IMR-90 (cell line): Measurements from ENCODE around the gene CHD2. TPM values are rescaled to one million over a fixed set of nuclear protein-coding genes. Genes with fewer than 3 reads are reported as not detected.

Experiments
- ATAC-seq: fragments of 200-7000 bp; cut with Tn5 transposase; 2 replicates; pipeline ENCODE4 v1.9.1; 2020; ENCODE audit warnings: low read depth, mild to moderate bottlenecking, moderate library complexity
- BruUV-seq: library from RNA; stranded (reverse); fragments of 400-500 nt; replicated peaks from 2 replicates; lab custom pipeline; 2021; lab: Mats Ljungman, UMichigan
- CTCF ChIA-PET: fragments of 300-600 bp; formaldehyde crosslinking; extraction: SDS; loops from one replicate; lab custom pipeline; 2021; ENCODE audit warnings: antibody characterized with exemption; lab: Yijun Ruan, JAX
- POLR2A ChIA-PET: fragments of 300-600 bp; sonication (Branson Sonifier 250); formaldehyde crosslinking; loops from one replicate; lab custom pipeline; 2022; ENCODE audit warnings: antibody characterized with exemption; ENCODE audit not compliant: unreplicated experiment; lab: Charles Lee
- DNase-seq: peaks from one replicate; pipeline ENCODE4 v3.0.0; 2013
- H2AFZ ChIP-seq: replicated peaks from 2 replicates; pipeline ENCODE3; 2013; ENCODE audit warnings: low read length, mild to moderate bottlenecking; ENCODE audit not compliant: poor library complexity
- H2AK5ac ChIP-seq: 2 replicates; pipeline ENCODE4 v1.6.1; 2013; ENCODE audit warnings: low read depth, low read length, inconsistent platforms
- H2AK9ac ChIP-seq: replicated peaks from 2 replicates; pipeline ENCODE3; 2013; ENCODE audit warnings: mild to moderate bottlenecking, low read depth, low read length, moderate library complexity; ENCODE audit not compliant: poor library complexity
- H2BK120ac ChIP-seq: 2 replicates; pipeline ENCODE4 v1.6.1; 2013; ENCODE audit warnings: low read depth, low read length, inconsistent platforms
- H2BK15ac ChIP-seq: 3 replicates; pipeline ENCODE4 v1.6.1; 2013; ENCODE audit warnings: low read depth, low read length, inconsistent platforms
- H2BK20ac ChIP-seq: 2 replicates; pipeline ENCODE4 v1.6.1; 2013; ENCODE audit warnings: low read depth, mild to moderate bottlenecking, inconsistent platforms, low read length, moderate library complexity
- H2BK5ac ChIP-seq: 2 replicates; pipeline ENCODE4 v1.6.1; 2013; ENCODE audit warnings: mild to moderate bottlenecking, low read depth, low read length, inconsistent platforms; ENCODE audit not compliant: poor library complexity, severe bottlenecking
- H3K14ac ChIP-seq: replicated peaks from 2 replicates; pipeline ENCODE4 v1.6.1; 2013; ENCODE audit warnings: low read depth, low read length, inconsistent platforms
- H3K18ac ChIP-seq: 2 replicates; pipeline ENCODE4 v1.6.1; 2013; ENCODE audit warnings: low read depth, low read length, control low read depth
- H3K23ac ChIP-seq: 2 replicates; pipeline ENCODE4 v1.6.1; 2013; ENCODE audit warnings: low read depth, low read length, inconsistent platforms
- H3K27ac ChIP-seq: 2 replicates; pipeline ENCODE4 v1.5.1; 2013; ENCODE audit warnings: mild to moderate bottlenecking, control low read depth, low read length; ENCODE audit not compliant: insufficient read depth
- H3K27me3 ChIP-seq: 2 replicates; pipeline ENCODE4 v1.6.1; 2013; ENCODE audit warnings: low read length; ENCODE audit not compliant: control insufficient read depth, insufficient read depth
- H3K36me3 ChIP-seq: 2 replicates; pipeline ENCODE4 v1.6.1; 2013; ENCODE audit warnings: low read length, mixed read lengths; ENCODE audit not compliant: control insufficient read depth, insufficient read depth
- H3K4ac ChIP-seq: 2 replicates; pipeline ENCODE4 v1.6.1; 2013; ENCODE audit warnings: low read depth, low read length, inconsistent platforms
- H3K4me1 ChIP-seq: 2 replicates; pipeline ENCODE4 v1.6.1; 2013; ENCODE audit warnings: low read length, mixed read lengths; ENCODE audit not compliant: control insufficient read depth, insufficient read depth
- H3K4me2 ChIP-seq: 2 replicates; pipeline ENCODE4 v1.6.1; 2013; ENCODE audit warnings: low read depth, mild to moderate bottlenecking, control low read depth, low read length, moderate library complexity
- H3K4me3 ChIP-seq: 2 replicates; pipeline ENCODE4 v1.5.1; 2013; ENCODE audit warnings: low read depth, mild to moderate bottlenecking, control low read depth, low read length, moderate library complexity; ENCODE audit not compliant: insufficient read depth
- H3K56ac ChIP-seq: 2 replicates; pipeline ENCODE4 v1.6.1; 2013; ENCODE audit warnings: low read length, inconsistent platforms; ENCODE audit not compliant: insufficient read depth; ENCODE audit errors: extremely low read depth
- H3K79me1 ChIP-seq, 2 experiments: 2 replicates each; pipeline ENCODE4 v1.6.1; 2013; ENCODE audit warnings: low read length in 2 of 2, inconsistent platforms in 1 of 2, low read depth in 1 of 2
- H3K9ac ChIP-seq: 2 replicates; pipeline ENCODE4 v1.6.1; 2013; ENCODE audit warnings: low read depth, low read length, control low read depth
- H3K9me1 ChIP-seq: 2 replicates; pipeline ENCODE4 v1.6.1; 2013; ENCODE audit warnings: low read length, inconsistent platforms; ENCODE audit not compliant: insufficient read depth
- H3K9me3 ChIP-seq: 2 replicates; pipeline ENCODE4 v1.6.1; 2013; ENCODE audit warnings: low read length; ENCODE audit not compliant: control insufficient read depth, insufficient read depth
- H4K20me1 ChIP-seq: 2 replicates; pipeline ENCODE4 v1.6.1; 2013; ENCODE audit warnings: low read length, inconsistent platforms; ENCODE audit not compliant: insufficient read depth
- H4K5ac ChIP-seq: 2 replicates; pipeline ENCODE4 v1.6.1; 2013; ENCODE audit warnings: mild to moderate bottlenecking, low read depth, low read length, control low read depth
- H4K8ac ChIP-seq, 2 experiments: 2 replicates each; pipeline ENCODE4 v1.6.1; 2013; ENCODE audit warnings: low read depth in 2 of 2, low read length in 2 of 2, control low read depth in 1 of 2, inconsistent platforms in 1 of 2
- H4K91ac ChIP-seq: 2 replicates; pipeline ENCODE4 v1.6.1; 2013; ENCODE audit warnings: low read depth, low read length, inconsistent platforms; ENCODE audit not compliant: insufficient read depth
- BHLHE40 ChIP-seq: fragments of 150-350 bp; IDR thresholded peaks from 2 replicates; pipeline ENCODE4 v1.6.1; 2016; ENCODE audit warnings: mild to moderate bottlenecking, low read depth, low read length
- CEBPB ChIP-seq: IDR thresholded peaks from 2 replicates; pipeline ENCODE4 v1.6.1; 2012; ENCODE audit warnings: low read depth, low read length, improper control_type of control experiment
- CHD1 ChIP-seq: IDR thresholded peaks from 2 replicates; pipeline ENCODE4 v1.6.1; 2012; ENCODE audit warnings: low read depth, low read length, improper control_type of control experiment
- CTCF ChIP-seq: conservative IDR thresholded peaks from 2 replicates; pipeline ENCODE4 v1.5.1; 2012; ENCODE audit warnings: mild to moderate bottlenecking, low read depth, low read length, improper control_type of control experiment
- FOS ChIP-seq: fragments of 150-350 bp; IDR thresholded peaks from 2 replicates; pipeline ENCODE4 v1.6.1; 2016; ENCODE audit warnings: low read depth, low read length
- MAFK ChIP-seq: IDR thresholded peaks from 2 replicates; pipeline ENCODE4 v1.6.1; 2012; ENCODE audit warnings: low read depth, low read length, improper control_type of control experiment
- MAZ ChIP-seq: IDR thresholded peaks from 2 replicates; pipeline ENCODE4 v1.6.1; 2012; ENCODE audit warnings: low read depth, mild to moderate bottlenecking, low read length, improper control_type of control experiment, moderate library complexity, borderline replicate concordance
- MXI1 ChIP-seq: IDR thresholded peaks from 2 replicates; pipeline ENCODE4 v1.6.1; 2012; ENCODE audit warnings: low read depth, mild to moderate bottlenecking, low read length, moderate library complexity, borderline replicate concordance
- NFE2L2 ChIP-seq: fragments of 150-350 bp; IDR thresholded peaks from 2 replicates; pipeline ENCODE4 v1.6.1; 2016; ENCODE audit warnings: low read depth, mild to moderate bottlenecking, low read length
- POLR2A ChIP-seq: IDR thresholded peaks from 2 replicates; pipeline ENCODE4 v1.6.1; 2012; ENCODE audit warnings: mild to moderate bottlenecking, low read depth, low read length
- RAD21 ChIP-seq: IDR thresholded peaks from 2 replicates; pipeline ENCODE4 v1.6.1; 2012; ENCODE audit warnings: low read length, improper control_type of control experiment
- RCOR1 ChIP-seq: IDR thresholded peaks from 2 replicates; pipeline ENCODE4 v1.6.1; 2012; ENCODE audit warnings: mild to moderate bottlenecking, low read length, improper control_type of control experiment; ENCODE audit not compliant: insufficient replicate concordance
- RFX5 ChIP-seq: IDR thresholded peaks from 2 replicates; pipeline ENCODE4 v1.8.0; 2012; ENCODE audit warnings: low read depth, mild to moderate bottlenecking, low read length, moderate library complexity
- SMC3 ChIP-seq: fragments of 150-350 bp; IDR thresholded peaks from 2 replicates; pipeline ENCODE4 v1.6.1; 2016; ENCODE audit warnings: low read depth, mild to moderate bottlenecking, antibody characterized with exemption, low read length, moderate library complexity
- USF2 ChIP-seq: fragments of 150-350 bp; IDR thresholded peaks from 2 replicates; pipeline ENCODE4 v1.6.1; 2017; ENCODE audit warnings: mild to moderate bottlenecking, antibody characterized with exemption, low read length, low read depth
- WGBS, 2 experiments: methylation state at CpG; one replicate each; pipeline versions ENCODE4 v1.1.5 to v1.1.7; 2013; ENCODE audit warnings: missing lambda C conversion rate in 2 of 2; ENCODE audit not compliant: insufficient read length in 1 of 2; ENCODE audit errors: extremely low coverage in 2 of 2; 5-methylcytosine and 5-hydroxymethylcytosine counted together
- dilution Hi-C: fragments of 300-500 bp; cut with HindIII; formaldehyde crosslinking; loops from one replicate; pipeline ENCODE4 v1.14.3; 2018; ENCODE audit warnings: low sequenced_read_pairs; ENCODE audit not compliant: unreplicated experiment
- in situ Hi-C: fragments of 300-500 bp; cut with MboI; formaldehyde crosslinking; loops from 3 replicates; pipeline ENCODE4 v1.14.3; 2019; ENCODE audit warnings: low sequenced_read_pairs, inconsistent platforms, mixed read lengths
- intact Hi-C: fragments of 100-400 bp; cut with micrococcal nuclease; formaldehyde crosslinking; loops from 2 replicates; pipeline ENCODE4 v1.10.0; 2022
- polyA plus RNA-seq, 3 experiments: library from polyadenylated mRNA; depleted of rRNA; stranded (reverse); fragments of >200 nt; gene quantifications; 2 replicates each; pipeline ENCODE4 v1.2.3, GENCODE V29; 2012; ENCODE audit warnings: low replicate concordance in 1 of 3
- total RNA-seq: library from RNA; depleted of rRNA; stranded (reverse); fragments of >200 nt; gene quantifications from 2 replicates; pipeline ENCODE4 v1.2.3, GENCODE V29; 2012
- TF ChIP-seq, protein P1 (sequence below): fragments of 150-350 bp; IDR thresholded peaks from 2 replicates; pipeline ENCODE4 v1.6.1; 2016; ENCODE audit warnings: low read depth, mild to moderate bottlenecking, low read length, moderate library complexity, borderline replicate concordance

The CHD2 gene
- total and polyA plus RNA-seq, 2 of the 4 experiments (the other 2 are of a cell fraction), result 44.9 to 64.7 TPM

DNA sequence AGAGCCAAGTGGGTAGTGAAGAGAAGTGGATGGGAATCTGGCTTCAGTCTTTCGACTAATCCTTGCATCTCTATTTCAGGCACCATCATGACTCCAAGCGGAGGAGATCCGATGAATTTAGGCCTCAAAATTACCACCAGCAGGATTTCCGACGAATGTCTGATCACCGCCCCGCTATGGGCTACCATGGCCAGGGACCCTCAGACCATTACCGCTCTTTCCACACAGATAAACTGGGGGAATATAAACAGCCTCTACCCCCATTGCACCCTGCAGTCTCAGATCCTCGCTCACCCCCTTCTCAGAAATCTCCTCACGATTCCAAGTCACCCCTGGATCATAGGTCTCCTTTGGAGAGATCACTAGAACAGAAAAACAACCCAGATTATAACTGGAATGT, 124.2 kb downstream of the CHD2 start:
- Histone ChIP-seq H2BK120ac (no peak overlapping the region), H2BK5ac (no peak overlapping the region), H3K27me3 (no peaks in the 10 kb centered on the region), H3K9me1 (peaks cover 14% of the 10 kb centered on the region; the same call in 1 of the 2 replicates), H3K23ac (no peak overlapping the region), H4K91ac (no peak overlapping the region), H3K4ac (no peak overlapping the region), H2BK20ac (no peak overlapping the region), H2AFZ (no peak overlapping the region), H3K36me3 (peaks cover 63% of the 10 kb centered on the region), H3K18ac (no peak overlapping the region), H3K56ac (no peak overlapping the region), H2AK9ac (no peak overlapping the region), H2AK5ac (no peak overlapping the region), H4K5ac (no peak overlapping the region), H4K20me1 (peaks cover 49% of the 10 kb centered on the region), H2BK15ac (no peak overlapping the region), H3K4me2 (no peak overlapping the region), H4K8ac (no peak overlapping the region), H3K9me3 (no peaks in the 10 kb centered on the region), H3K4me3 (no peak overlapping the region), H3K14ac (no peak overlapping the region), H3K27ac (no peak overlapping the region), H3K79me1 (peaks cover 40 to 59% of the 10 kb centered on the region in 2 experiments), H3K9ac (no peak overlapping the region), H3K4me1 (peaks cover 15% of the 10 kb centered on the region)
- POLR2A ChIA-PET, result no interaction called here
- no peak for ATAC-seq
- 100% methylated on average over 1 of the region's 10 CpGs; no CpG with 5 or more reads in 1 of the 2 experiments for WGBS, 2 experiments
- CTCF ChIA-PET, result no interaction called here
- intact Hi-C loops (no loop called here), in situ Hi-C loops (loop anchor here (10.0 kb wide), 1 partner anchor 229 kb away; no protein-coding TSS in a partner anchor), dilution Hi-C loops (no loop called here)
- DNase-seq, result no peak
- TF ChIP-seq, protein P1, sequence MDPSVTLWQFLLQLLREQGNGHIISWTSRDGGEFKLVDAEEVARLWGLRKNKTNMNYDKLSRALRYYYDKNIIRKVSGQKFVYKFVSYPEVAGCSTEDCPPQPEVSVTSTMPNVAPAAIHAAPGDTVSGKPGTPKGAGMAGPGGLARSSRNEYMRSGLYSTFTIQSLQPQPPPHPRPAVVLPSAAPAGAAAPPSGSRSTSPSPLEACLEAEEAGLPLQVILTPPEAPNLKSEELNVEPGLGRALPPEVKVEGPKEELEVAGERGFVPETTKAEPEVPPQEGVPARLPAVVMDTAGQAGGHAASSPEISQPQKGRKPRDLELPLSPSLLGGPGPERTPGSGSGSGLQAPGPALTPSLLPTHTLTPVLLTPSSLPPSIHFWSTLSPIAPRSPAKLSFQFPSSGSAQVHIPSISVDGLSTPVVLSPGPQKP, result no peak
- TF ChIP-seq FOS (no peak), BHLHE40 (no peak), MAFK (no peak), RCOR1 (no peak), RAD21 (no peak), CHD1 (no peak), RFX5 (no peak), POLR2A (no peak), NFE2L2 (no peak), CEBPB (no peak), MAZ (no peak), MXI1 (no peak), CTCF (no peak), SMC3 (no peak), USF2 (no peak)
- no TSS peak for BruUV-seq
